Measurements from ENCODE around the gene CAMP. TPM values are rescaled to one million over a fixed set of nuclear protein-coding genes. Genes with fewer than 3 reads are reported as not detected.

Gene CAMP
- total RNA-seq, 1 donor from 2014 or later: not detected

- no peak overlapping the region for H3K27ac Mint-ChIP-seq
- no peaks in the 10 kb centered on the region for H3K9me3 ChIP-seq (ENCODE audit: low read depth)
- H3K9ac ChIP-seq: no peak overlapping the region
- H3K4me1 ChIP-seq: peaks cover 23% of the 10 kb centered on the region
- peaks cover 14% of the 10 kb centered on the region for H3K4me1 Mint-ChIP-seq
- H3K4me3 ChIP-seq: no peak overlapping the region
- no peaks in the 10 kb centered on the region for H4K20me1 ChIP-seq (ENCODE audit: low read depth)
- H3F3A ChIP-seq (ENCODE audit: low read depth): peaks cover 28% of the 10 kb centered on the region
- DNase-seq (ENCODE audit: low spot score): peak; percentile 79
- no peaks in the 10 kb centered on the region for H3K36me3 ChIP-seq
- H2AFZ ChIP-seq (replicated peaks): no peak overlapping the region
- no peaks in the 10 kb centered on the region for H3K79me2 ChIP-seq (ENCODE audit: low read depth)
- H3K36me3 Mint-ChIP-seq: peaks cover 35% of the 10 kb centered on the region
- H3K4me2 ChIP-seq: no peak overlapping the region
- H3K9me3 Mint-ChIP-seq: peaks cover 3% of the 10 kb centered on the region
- TF ChIP-seq EZH2phosphoT487 (IDR thresholded peaks at IDR 0.05) (no peak), CTCF (IDR thresholded peaks at IDR 0.05) (peak; percentile 80)
- no peak overlapping the region for H3K27ac ChIP-seq
- no peaks in the 10 kb centered on the region for H3K27me3 ChIP-seq
- peaks cover 6% of the 10 kb centered on the region for H3K27me3 Mint-ChIP-seq (ENCODE audit: insufficient read depth, low read depth)
- no peak overlapping the region for H3K4me3 Mint-ChIP-seq
Observed at GRCh38 chr3:48273594-48274211, 50.4 kb downstream of the CAMP start.

GRCh38 chr3:48274452-48274851 is 51.2 kb downstream of the CAMP start:
- TF ChIP-seq EZH2 (IDR thresholded peaks at IDR 0.05): no peak
- no peak for TF ChIP-seq CTCF (IDR thresholded peaks at IDR 0.05)
- TF ChIP-seq EZH2phosphoT487 (IDR thresholded peaks at IDR 0.05): no peak
- no peak overlapping the region for H2AFZ ChIP-seq (replicated peaks)
- peaks cover 30% of the 10 kb centered on the region for H3K36me3 Mint-ChIP-seq

More at GRCh38 chr3:48274452-48274851, 51.2 kb downstream of the CAMP start:
- Mint-ChIP-seq H3K27me3 (ENCODE audit: insufficient read depth, low read depth) (peaks cover 8% of the 10 kb centered on the region), H3K4me1 (peaks cover 7% of the 10 kb centered on the region), H3K4me3 (no peak overlapping the region), H3K27ac (no peak overlapping the region), H3K9me3 (peaks cover 3% of the 10 kb centered on the region)
- Histone ChIP-seq H3K27ac (no peak overlapping the region), H3K36me3 (no peaks in the 10 kb centered on the region), H3K4me3 (no peak overlapping the region), H3K79me2 (ENCODE audit: low read depth) (no peaks in the 10 kb centered on the region), H3K9me3 (ENCODE audit: low read depth) (no peaks in the 10 kb centered on the region), H4K20me1 (ENCODE audit: low read depth) (no peaks in the 10 kb centered on the region), H3K27me3 (no peaks in the 10 kb centered on the region), H3F3A (ENCODE audit: low read depth) (peaks cover 29% of the 10 kb centered on the region), H3K4me2 (no peak overlapping the region), H3K9ac (no peak overlapping the region), H3K4me1 (peaks cover 29% of the 10 kb centered on the region)
- no peak for DNase-seq (ENCODE audit: low spot score)

MicroRNAs encoded within 50 kb of the gene (microRNA counts, 767-probe panel; counts per million panel counts)
- 460 counts per million, percentile 90 among the panel's probes with 10 or more counts for microRNA hsa-miR-4443

Small RNA genes lying within 50 kb of the gene (microRNA-seq; reads per million reads assigned to microRNA genes)
- 0.73 reads per million for gene MIR4443

Small RNA genes lying within 50 kb of the gene (small RNA-seq; reads per million reads assigned to genes)
- not detected for gene MIR4443
- gene NDUFB1P1: not detected
- not detected for gene RNU7-128P

Other genes with a start within 250 kb of the CAMP start
- 54.6 and 66.6 TPM in 2 replicates for gene MAP4, start 207.1 kb upstream of the CAMP start, total RNA-seq (ENCODE audit: low replicate concordance)
- 51.8 and 74.1 TPM in 2 replicates for gene CDC25A, start 35.1 kb upstream of the CAMP start, total RNA-seq (ENCODE audit: low replicate concordance)
- 49.9 and 57.3 TPM in 2 replicates for gene ZNF589, start 17.6 kb downstream of the CAMP start, total RNA-seq (ENCODE audit: low replicate concordance)
- gene NME6, start 77.9 kb downstream of the CAMP start, total RNA-seq (ENCODE audit: low replicate concordance): 18.8 and 26.5 TPM in 2 replicates
- gene SPINK8, start 110.2 kb downstream of the CAMP start, total RNA-seq (ENCODE audit: low replicate concordance): not detected in 2 replicates
- 0.82 and 1.4 TPM in 2 replicates for gene FBXW12, start 148.7 kb downstream of the CAMP start, total RNA-seq (ENCODE audit: low replicate concordance)
- gene PLXNB1, start 206.6 kb downstream of the CAMP start, total RNA-seq (ENCODE audit: low replicate concordance): 53.6 and 142 TPM in 2 replicates
- 13.9 and 22.0 TPM in 2 replicates for gene CCDC51, start 216.6 kb downstream of the CAMP start, total RNA-seq (ENCODE audit: low replicate concordance)
- gene TMA7, start 216.8 kb downstream of the CAMP start, total RNA-seq (ENCODE audit: low replicate concordance): 472 and 510 TPM in 2 replicates
- gene ATRIP, start 223.2 kb downstream of the CAMP start, total RNA-seq (ENCODE audit: low replicate concordance): 8.3 and 11.8 TPM in 2 replicates